Tibial nerve (tissue), 4 donors: ENCODE results near the gene IGFBPL1.

Source experiments
- EP300 ChIP-seq, 2 donors: sonication (generic); formaldehyde crosslinking; IDR thresholded peaks; one replicate each; pipeline ENCODE4 v1.6.1; 2017; ENCODE audit warnings: antibody characterized with exemption in 2 of 2, mild to moderate bottlenecking in 1 of 2
- POLR2A ChIP-seq, 2 donors: fragments of 450-650 bp; IDR thresholded peaks; one replicate each; pipeline ENCODE4 v1.6.1; 2017; ENCODE audit warnings: antibody characterized with exemption in 2 of 2, mild to moderate bottlenecking in 2 of 2, moderate library complexity in 2 of 2
- TF ChIP-seq, protein P1 (sequence below), 5 experiments: fragments of 200-600 bp in 3 of 5; fragments of 450-650 bp in 2 of 5; sonication (generic) in 3 of 5; IDR thresholded peaks; one replicate each; pipeline ENCODE4 v1.5.1; 2016 to 2019; ENCODE audit warnings: antibody characterized with exemption in 5 of 5, mild to moderate bottlenecking in 3 of 5, moderate library complexity in 2 of 5

DNA sequence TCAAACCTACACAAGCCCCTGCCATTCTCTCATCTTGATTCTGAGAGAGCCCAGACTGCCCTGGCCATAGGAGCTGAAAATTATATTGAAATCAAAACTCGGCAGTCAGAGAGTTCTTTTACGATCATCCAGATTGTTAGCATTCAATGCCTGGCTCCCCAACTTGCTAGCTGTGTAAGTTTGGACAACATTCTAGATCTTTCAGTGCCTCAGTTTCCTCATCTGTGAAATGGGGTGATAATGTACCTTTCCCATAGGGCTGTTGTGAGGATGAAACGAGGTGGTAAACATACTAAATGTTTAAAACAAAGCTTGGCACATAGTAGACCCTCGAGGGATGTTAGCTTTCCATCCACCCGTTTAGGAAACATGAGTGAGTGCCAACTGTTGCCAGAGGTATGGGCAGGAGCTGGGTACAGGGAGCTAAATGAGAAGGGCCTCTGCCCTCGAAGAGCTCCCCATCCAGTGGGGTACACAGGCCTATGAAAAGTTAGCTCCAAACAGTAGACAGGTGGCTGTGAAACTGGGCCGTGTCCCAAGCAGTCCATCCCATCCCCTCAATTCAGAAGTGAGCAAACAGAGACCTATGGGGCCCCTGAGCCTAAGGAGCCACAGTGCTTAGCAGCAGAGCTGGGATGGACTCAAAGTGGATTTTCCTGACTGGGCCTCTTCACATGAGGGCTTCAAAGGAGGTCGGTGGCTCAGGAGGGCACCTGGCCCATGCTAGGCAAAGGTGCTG lies 17.3 kb upstream of the IGFBPL1 start:
- TF ChIP-seq, protein P1, sequence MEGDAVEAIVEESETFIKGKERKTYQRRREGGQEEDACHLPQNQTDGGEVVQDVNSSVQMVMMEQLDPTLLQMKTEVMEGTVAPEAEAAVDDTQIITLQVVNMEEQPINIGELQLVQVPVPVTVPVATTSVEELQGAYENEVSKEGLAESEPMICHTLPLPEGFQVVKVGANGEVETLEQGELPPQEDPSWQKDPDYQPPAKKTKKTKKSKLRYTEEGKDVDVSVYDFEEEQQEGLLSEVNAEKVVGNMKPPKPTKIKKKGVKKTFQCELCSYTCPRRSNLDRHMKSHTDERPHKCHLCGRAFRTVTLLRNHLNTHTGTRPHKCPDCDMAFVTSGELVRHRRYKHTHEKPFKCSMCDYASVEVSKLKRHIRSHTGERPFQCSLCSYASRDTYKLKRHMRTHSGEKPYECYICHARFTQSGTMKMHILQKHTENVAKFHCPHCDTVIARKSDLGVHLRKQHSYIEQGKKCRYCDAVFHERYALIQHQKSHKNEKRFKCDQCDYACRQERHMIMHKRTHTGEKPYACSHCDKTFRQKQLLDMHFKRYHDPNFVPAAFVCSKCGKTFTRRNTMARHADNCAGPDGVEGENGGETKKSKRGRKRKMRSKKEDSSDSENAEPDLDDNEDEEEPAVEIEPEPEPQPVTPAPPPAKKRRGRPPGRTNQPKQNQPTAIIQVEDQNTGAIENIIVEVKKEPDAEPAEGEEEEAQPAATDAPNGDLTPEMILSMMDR (IDR thresholded peaks at IDR 0.05), result no peak
- TF ChIP-seq POLR2A (IDR thresholded peaks at IDR 0.05) (no peak), EP300 (IDR thresholded peaks at IDR 0.05) (no peak)
